Suprapubic skin (tissue), 4 donors: ENCODE measurements around the gene PRR16.

Experiments used
- EP300 ChIP-seq: sonication (generic); formaldehyde crosslinking; IDR thresholded peaks from one replicate; pipeline ENCODE4 v1.6.1; 2017; ENCODE audit warnings: antibody characterized with exemption
- POLR2A ChIP-seq, 2 donors: fragments of 450-650 bp; IDR thresholded peaks; one replicate each; pipeline ENCODE4 v1.6.1; 2017; ENCODE audit warnings: antibody characterized with exemption in 2 of 2, mild to moderate bottlenecking in 2 of 2, moderate library complexity in 2 of 2
- POLR2AphosphoS5 ChIP-seq, 3 donors: sonication (generic); formaldehyde crosslinking; IDR thresholded peaks; one replicate each; pipeline ENCODE4 v1.6.1; 2017; ENCODE audit warnings: antibody characterized with exemption in 3 of 3
- TF ChIP-seq, protein P1 (sequence below), 2 donors: fragments of 200-600 bp in 1 of 2; fragments of 450-650 bp in 1 of 2; sonication (generic) in 1 of 2; IDR thresholded peaks; one replicate each; pipeline ENCODE4 v1.5.1; 2016 to 2019; ENCODE audit warnings: antibody characterized with exemption in 2 of 2, mild to moderate bottlenecking in 1 of 2, moderate library complexity in 1 of 2

GRCh38 chr5:120703918-120704587, 240.0 kb downstream of the PRR16 start:
- TF ChIP-seq, protein P1, sequence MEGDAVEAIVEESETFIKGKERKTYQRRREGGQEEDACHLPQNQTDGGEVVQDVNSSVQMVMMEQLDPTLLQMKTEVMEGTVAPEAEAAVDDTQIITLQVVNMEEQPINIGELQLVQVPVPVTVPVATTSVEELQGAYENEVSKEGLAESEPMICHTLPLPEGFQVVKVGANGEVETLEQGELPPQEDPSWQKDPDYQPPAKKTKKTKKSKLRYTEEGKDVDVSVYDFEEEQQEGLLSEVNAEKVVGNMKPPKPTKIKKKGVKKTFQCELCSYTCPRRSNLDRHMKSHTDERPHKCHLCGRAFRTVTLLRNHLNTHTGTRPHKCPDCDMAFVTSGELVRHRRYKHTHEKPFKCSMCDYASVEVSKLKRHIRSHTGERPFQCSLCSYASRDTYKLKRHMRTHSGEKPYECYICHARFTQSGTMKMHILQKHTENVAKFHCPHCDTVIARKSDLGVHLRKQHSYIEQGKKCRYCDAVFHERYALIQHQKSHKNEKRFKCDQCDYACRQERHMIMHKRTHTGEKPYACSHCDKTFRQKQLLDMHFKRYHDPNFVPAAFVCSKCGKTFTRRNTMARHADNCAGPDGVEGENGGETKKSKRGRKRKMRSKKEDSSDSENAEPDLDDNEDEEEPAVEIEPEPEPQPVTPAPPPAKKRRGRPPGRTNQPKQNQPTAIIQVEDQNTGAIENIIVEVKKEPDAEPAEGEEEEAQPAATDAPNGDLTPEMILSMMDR (IDR thresholded peaks at IDR 0.05), result no peak
- TF ChIP-seq POLR2A (IDR thresholded peaks at IDR 0.05), result no peak
- no peak for TF ChIP-seq POLR2AphosphoS5 (IDR thresholded peaks at IDR 0.05)
- no peak for TF ChIP-seq EP300
